Measurements from ENCODE around the gene ACSM4.
"Not testable (repeated sequence)": the region's sequence is repeated elsewhere in the genome, so short reads cannot be mapped to it uniquely, and the experiment has no call there.

Gene ACSM4

DNA sequence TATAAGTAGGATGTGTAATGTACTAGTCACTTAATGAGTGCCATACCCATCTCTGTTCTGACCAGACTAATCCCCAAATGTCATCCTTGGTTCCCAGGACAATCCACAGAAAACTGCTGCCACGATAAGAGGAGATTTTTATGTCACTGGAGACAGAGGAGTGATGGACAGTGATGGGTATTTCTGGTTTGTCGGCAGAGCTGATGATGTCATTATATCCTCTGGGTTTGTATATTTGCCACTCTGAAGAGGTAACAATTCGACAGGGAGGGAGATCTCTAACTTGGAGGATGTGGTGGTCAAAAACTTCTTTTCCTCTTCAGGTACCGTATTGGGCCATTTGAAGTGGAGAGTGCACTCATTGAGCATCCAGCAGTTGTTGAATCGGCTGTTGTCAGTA lies 20.3 kb downstream of the ACSM4 start:
- Histone ChIP-seq H2AFZ (ENCODE audit: low read depth, low read length) (no peak overlapping the region), H3K36me3 (replicated peaks; ENCODE audit: low read depth, low read length) (no peaks in the 10 kb centered on the region), H3K4me1 (ENCODE audit: low read length) (no peaks in the 10 kb centered on the region), H3K79me2 (ENCODE audit: low read length) (no peaks in the 10 kb centered on the region), H3K27me3 (ENCODE audit: low read depth, low read length) (peaks cover 20% of the 10 kb centered on the region), H3K4me2 (ENCODE audit: low read length) (no peak overlapping the region), H3K9me3 (ENCODE audit: insufficient read depth, low read length) (no peaks in the 10 kb centered on the region), H3K4me3 (ENCODE audit: low read length) (no peak overlapping the region), H4K20me1 (ENCODE audit: insufficient read depth, low read length) (no peaks in the 10 kb centered on the region), H3K27ac (ENCODE audit: low read length) (no peak overlapping the region), H3K9ac (ENCODE audit: low read length) (no peak overlapping the region)
- TF ChIP-seq, protein P1, sequence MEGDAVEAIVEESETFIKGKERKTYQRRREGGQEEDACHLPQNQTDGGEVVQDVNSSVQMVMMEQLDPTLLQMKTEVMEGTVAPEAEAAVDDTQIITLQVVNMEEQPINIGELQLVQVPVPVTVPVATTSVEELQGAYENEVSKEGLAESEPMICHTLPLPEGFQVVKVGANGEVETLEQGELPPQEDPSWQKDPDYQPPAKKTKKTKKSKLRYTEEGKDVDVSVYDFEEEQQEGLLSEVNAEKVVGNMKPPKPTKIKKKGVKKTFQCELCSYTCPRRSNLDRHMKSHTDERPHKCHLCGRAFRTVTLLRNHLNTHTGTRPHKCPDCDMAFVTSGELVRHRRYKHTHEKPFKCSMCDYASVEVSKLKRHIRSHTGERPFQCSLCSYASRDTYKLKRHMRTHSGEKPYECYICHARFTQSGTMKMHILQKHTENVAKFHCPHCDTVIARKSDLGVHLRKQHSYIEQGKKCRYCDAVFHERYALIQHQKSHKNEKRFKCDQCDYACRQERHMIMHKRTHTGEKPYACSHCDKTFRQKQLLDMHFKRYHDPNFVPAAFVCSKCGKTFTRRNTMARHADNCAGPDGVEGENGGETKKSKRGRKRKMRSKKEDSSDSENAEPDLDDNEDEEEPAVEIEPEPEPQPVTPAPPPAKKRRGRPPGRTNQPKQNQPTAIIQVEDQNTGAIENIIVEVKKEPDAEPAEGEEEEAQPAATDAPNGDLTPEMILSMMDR (IDR thresholded peaks at IDR 0.05; ENCODE audit: low read depth, low read length) = no peak
- no peak for TF ChIP-seq EZH2phosphoT487 (IDR thresholded peaks at IDR 0.05; ENCODE audit: low read depth)

DNA sequence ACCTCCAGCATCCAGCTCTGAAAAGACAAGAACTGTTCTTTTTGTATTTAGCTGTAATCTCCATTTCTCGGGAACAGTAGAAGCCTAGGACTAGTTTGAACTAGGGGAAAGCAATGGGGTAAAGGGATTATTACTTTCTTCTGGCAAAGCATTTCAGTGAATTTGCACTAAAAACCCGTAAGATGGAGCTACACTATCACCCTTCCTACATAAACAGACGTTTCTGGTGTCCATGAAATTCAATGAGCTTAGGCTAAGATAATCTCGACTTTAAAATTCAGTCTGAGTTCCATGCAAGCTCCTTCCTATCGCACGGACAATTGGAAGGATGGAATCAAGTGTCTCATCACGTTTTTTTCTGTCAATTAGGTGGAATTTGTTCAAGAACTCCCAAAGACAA lies 24.0 kb downstream of the ACSM4 start:
- Histone ChIP-seq H3K9ac (ENCODE audit: low read length) (no peak overlapping the region), H3K4me2 (ENCODE audit: low read length) (no peak overlapping the region), H3K79me2 (ENCODE audit: low read length) (no peaks in the 10 kb centered on the region), H3K9me3 (ENCODE audit: insufficient read depth, low read length) (no peaks in the 10 kb centered on the region), H3K4me1 (ENCODE audit: low read length) (no peaks in the 10 kb centered on the region), H3K36me3 (replicated peaks; ENCODE audit: low read depth, low read length) (no peaks in the 10 kb centered on the region), H4K20me1 (ENCODE audit: insufficient read depth, low read length) (no peaks in the 10 kb centered on the region), H3K27me3 (ENCODE audit: low read depth, low read length) (peaks cover 20% of the 10 kb centered on the region), H2AFZ (ENCODE audit: low read depth, low read length) (no peak overlapping the region), H3K27ac (ENCODE audit: low read length) (no peak overlapping the region), H3K4me3 (ENCODE audit: low read length) (no peak overlapping the region)
- TF ChIP-seq EZH2phosphoT487 (IDR thresholded peaks at IDR 0.05; ENCODE audit: low read depth) = no peak
- TF ChIP-seq, protein P1 (IDR thresholded peaks at IDR 0.05; ENCODE audit: low read depth, low read length) = no peak

DNA sequence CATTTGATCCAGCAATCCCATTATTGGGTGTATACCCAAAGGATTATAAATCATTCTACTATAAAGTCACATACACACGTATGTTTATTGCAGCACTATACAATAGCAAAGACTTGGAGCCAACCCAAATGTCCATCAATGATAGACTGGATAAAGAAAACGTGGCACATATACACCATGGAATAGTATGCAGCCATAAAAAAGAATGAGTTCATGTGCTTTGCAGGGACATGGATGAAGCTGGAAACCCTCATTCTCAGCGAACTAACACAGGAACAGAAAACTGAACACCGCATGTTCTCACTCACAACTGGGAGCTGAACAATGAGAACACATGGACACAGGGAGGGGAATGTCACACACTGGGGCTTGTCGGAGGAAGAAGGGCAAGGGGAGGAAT lies 33.9 kb downstream of the ACSM4 start:
- not testable (repeated sequence) for H3K9me3 ChIP-seq (ENCODE audit: insufficient read depth, low read length); H3K27ac ChIP-seq (ENCODE audit: low read length); H3K4me2 ChIP-seq (ENCODE audit: low read length); H3K27me3 ChIP-seq (ENCODE audit: low read depth, low read length); H3K79me2 ChIP-seq (ENCODE audit: low read length); H4K20me1 ChIP-seq (ENCODE audit: insufficient read depth, low read length); H3K4me3 ChIP-seq (ENCODE audit: low read length); H3K9ac ChIP-seq (ENCODE audit: low read length); H2AFZ ChIP-seq (ENCODE audit: low read depth, low read length); H3K4me1 ChIP-seq (ENCODE audit: low read length); H3K36me3 ChIP-seq (replicated peaks; ENCODE audit: low read depth, low read length)

- Histone ChIP-seq H3K36me3 (replicated peaks; ENCODE audit: low read depth, low read length) (no peaks in the 10 kb centered on the region), H3K4me2 (ENCODE audit: low read length) (no peak overlapping the region), H3K4me3 (ENCODE audit: low read length) (no peak overlapping the region), H3K27ac (ENCODE audit: low read length) (no peak overlapping the region), H3K9ac (ENCODE audit: low read length) (no peak overlapping the region), H3K9me3 (ENCODE audit: insufficient read depth, low read length) (no peaks in the 10 kb centered on the region), H3K79me2 (ENCODE audit: low read length) (no peaks in the 10 kb centered on the region), H3K4me1 (ENCODE audit: low read length) (no peaks in the 10 kb centered on the region), H2AFZ (ENCODE audit: low read depth, low read length) (no peak overlapping the region), H4K20me1 (ENCODE audit: insufficient read depth, low read length) (no peaks in the 10 kb centered on the region), H3K27me3 (ENCODE audit: low read depth, low read length) (no peaks in the 10 kb centered on the region)
- TF ChIP-seq, protein P1 (IDR thresholded peaks at IDR 0.05; ENCODE audit: low read depth, low read length) = no peak
- no peak for TF ChIP-seq EZH2phosphoT487 (IDR thresholded peaks at IDR 0.05; ENCODE audit: low read depth)
These were observed 35.8 kb downstream of the ACSM4 start for GRCh38 chr12:7339675-7340074.
